Testis (tissue), 3 donors: Measurements from ENCODE around the gene ASIC4. TPM values are rescaled to one million over a fixed set of nuclear protein-coding genes. Genes with fewer than 3 reads are reported as not detected.

Experiments used
- DNase-seq: peaks from one replicate; pipeline ENCODE4 v3.0.0-alpha.2; 2019
- H3K27ac ChIP-seq, 2 donors: fragments of 200-600 bp; sonication (generic); one replicate each; pipeline ENCODE4 v1.5.1; 2019
- H3K27me3 ChIP-seq: fragments of 200-600 bp; sonication (generic); one replicate; pipeline ENCODE4 v1.5.1; 2019
- H3K36me3 ChIP-seq: fragments of 200-600 bp; sonication (generic); one replicate; pipeline ENCODE4 v1.5.1; 2017; ENCODE audit warnings: low read depth; ENCODE audit errors: missing control alignments
- H3K4me1 ChIP-seq: fragments of 200-600 bp; sonication (generic); one replicate; pipeline ENCODE4 v1.5.1; 2019
- H3K4me3 ChIP-seq, 2 donors: fragments of 200-600 bp; sonication (generic); one replicate each; pipeline ENCODE4 v1.5.1; 2017 to 2019
- H3K9me3 ChIP-seq: fragments of 200-600 bp; sonication (generic); one replicate; pipeline ENCODE4 v1.5.1; 2017
- CTCF ChIP-seq, 3 experiments: fragments of 450-650 bp in 2 of 3; fragments of 200-600 bp in 1 of 3; sonication (generic) in 1 of 3; IDR thresholded peaks; one replicate each; pipeline ENCODE4 v1.5.1; 2016 to 2019; ENCODE audit warnings: antibody characterized with exemption in 3 of 3, mild to moderate bottlenecking in 2 of 3, moderate library complexity in 1 of 3
- POLR2A ChIP-seq: fragments of 450-650 bp; IDR thresholded peaks from one replicate; pipeline ENCODE4 v1.6.1; 2017; ENCODE audit warnings: antibody characterized with exemption, mild to moderate bottlenecking, moderate library complexity
- WGBS, 2 donors: methylation state at CpG; one replicate each; pipeline ENCODE4 v1.1.5; 2018; 5-methylcytosine and 5-hydroxymethylcytosine counted together
- intact Hi-C: fragments of 100-400 bp; cut with DNase I; formaldehyde crosslinking; loops from one replicate; pipeline ENCODE4 v1.15.1; 2023; ENCODE audit warnings: low total_unique reads
- microRNA-seq, 2 donors: library from miRNA; unstranded; fragments of <30 nt; microRNA quantifications; one replicate each; pipeline ENCODE4, GENCODE V29; 2016; ENCODE audit warnings: borderline number of aligned reads in 2 of 2, borderline replicate concordance in 1 of 2
- polyA plus RNA-seq: library from polyadenylated mRNA; stranded (reverse); fragments of 350-450 nt; fragmentation: Illumina TruSeq; extraction: RNeasy Lipid Tissue Mini Kit (QIAGEN cat#74804); gene quantifications from one replicate; pipeline ENCODE4 v1.2.3, GENCODE V29; 2014; ENCODE audit warnings: low read depth, low replicate concordance; ENCODE audit not compliant: insufficient read depth
- small RNA-seq, 2 donors: library from RNA; depleted of rRNA; stranded (forward); fragments of <200 nt; gene quantifications; one replicate each; pipeline ENCODE3, GENCODE V24; 2016
- total RNA-seq, 2 donors: library from RNA; depleted of rRNA; stranded (reverse); fragments of >200 nt; gene quantifications; one replicate each; pipeline ENCODE4 v1.2.3, GENCODE V29; 2016

Gene ASIC4
- total and polyA plus RNA-seq, 3 donors from 2014 or later = 1.5 to 4.6 (median 2.0) TPM

GRCh38 chr2:219581346-219581745, 67.1 kb downstream of the ASIC4 start:
- peaks cover 3% of the 10 kb centered on the region for H3K4me1 ChIP-seq
- intact Hi-C loops = no loop called here
- WGBS, 2 donors = 72 to 81% methylated on average over 2 of the region's 2 CpGs
- no peaks in the 10 kb centered on the region for H3K36me3 ChIP-seq
- H3K27ac ChIP-seq = no peak overlapping the region
- no peaks in the 10 kb centered on the region for H3K9me3 ChIP-seq
- no peaks in the 10 kb centered on the region for H3K27me3 ChIP-seq
- TF ChIP-seq POLR2A (no peak), CTCF (IDR thresholded peaks at IDR 0.05) (no peak)
- no peak for DNase-seq
- H3K4me3 ChIP-seq = no peak overlapping the region

Small RNA genes lying within 50 kb of the gene (microRNA-seq; reads per million reads assigned to microRNA genes)
- 1.4 reads per million in 2 donors for gene MIR3132

Small RNA genes lying within 50 kb of the gene (small RNA-seq; reads per million reads assigned to genes)
- gene MIR3132 = 0 reads per million in 2 donors

Other genes starting within 250 kb of the ASIC4 start
- 100 to 1,000 TPM; 139 to 149 TPM for gene DNAJB2, start 235.1 kb upstream of the ASIC4 start, total RNA-seq
- 152 TPM for gene DNAJB2, start 235.1 kb upstream of the ASIC4 start, polyA plus RNA-seq
- gene PTPRN, start 205.1 kb upstream of the ASIC4 start, total RNA-seq = 1 to 10 TPM; 3.5 to 6.0 TPM
- gene PTPRN, start 205.1 kb upstream of the ASIC4 start, polyA plus RNA-seq = 1.7 TPM
- gene RESP18, start 181.7 kb upstream of the ASIC4 start, total RNA-seq = under 1 TPM in 1 of 2 donors, not detected in 1; 0.71 TPM
- 1.4 TPM for gene RESP18, start 181.7 kb upstream of the ASIC4 start, polyA plus RNA-seq
- 10 to 100 TPM; 84.8 to 90.2 TPM for gene DNPEP, start 126.6 kb upstream of the ASIC4 start, total RNA-seq
- gene DNPEP, start 126.6 kb upstream of the ASIC4 start, polyA plus RNA-seq = 145 TPM
- 10 to 100 TPM; 17.6 to 33.3 TPM for gene DES, start 96.1 kb upstream of the ASIC4 start, total RNA-seq
- 199 TPM for gene DES, start 96.1 kb upstream of the ASIC4 start, polyA plus RNA-seq
- gene SPEG, start 79.6 kb upstream of the ASIC4 start, total RNA-seq = 10 to 100 TPM; 23.0 to 24.3 TPM
- 16.0 TPM for gene SPEG, start 79.6 kb upstream of the ASIC4 start, polyA plus RNA-seq
- gene GMPPA, start 15.6 kb upstream of the ASIC4 start, total RNA-seq = 10 to 100 TPM; 24.6 to 28.3 TPM
- 19.6 TPM for gene GMPPA, start 15.6 kb upstream of the ASIC4 start, polyA plus RNA-seq
- 100 to 1,000 TPM; 796 to 992 TPM for gene CHPF, start 29.3 kb downstream of the ASIC4 start, total RNA-seq
- 194 TPM for gene CHPF, start 29.3 kb downstream of the ASIC4 start, polyA plus RNA-seq
- 10 to 100 TPM; 11.3 to 11.8 TPM for gene TMEM198, start 29.5 kb downstream of the ASIC4 start, total RNA-seq
- 7.3 TPM for gene TMEM198, start 29.5 kb downstream of the ASIC4 start, polyA plus RNA-seq
- 100 to 1,000 TPM; 462 to 507 TPM for gene OBSL1, start 57.1 kb downstream of the ASIC4 start, total RNA-seq
- gene OBSL1, start 57.1 kb downstream of the ASIC4 start, polyA plus RNA-seq = 312 TPM
- 100 to 1,000 TPM; 325 to 371 TPM for gene INHA, start 57.8 kb downstream of the ASIC4 start, total RNA-seq
- 265 TPM for gene INHA, start 57.8 kb downstream of the ASIC4 start, polyA plus RNA-seq
- 100 to 1,000 TPM; 130 to 134 TPM for gene STK11IP, start 83.4 kb downstream of the ASIC4 start, total RNA-seq
- gene STK11IP, start 83.4 kb downstream of the ASIC4 start, polyA plus RNA-seq = 81.9 TPM
- gene SLC4A3, start 113.1 kb downstream of the ASIC4 start, total RNA-seq = 10 to 100 TPM; 31.3 to 44.3 TPM
- 15.1 TPM for gene SLC4A3, start 113.1 kb downstream of the ASIC4 start, polyA plus RNA-seq